ENCODE results near the gene NLRC5.
"Not testable (repeated sequence)": the region's sequence is repeated elsewhere in the genome, so short reads cannot be mapped to it uniquely, and the experiment has no call there.

The NLRC5 gene

DNA sequence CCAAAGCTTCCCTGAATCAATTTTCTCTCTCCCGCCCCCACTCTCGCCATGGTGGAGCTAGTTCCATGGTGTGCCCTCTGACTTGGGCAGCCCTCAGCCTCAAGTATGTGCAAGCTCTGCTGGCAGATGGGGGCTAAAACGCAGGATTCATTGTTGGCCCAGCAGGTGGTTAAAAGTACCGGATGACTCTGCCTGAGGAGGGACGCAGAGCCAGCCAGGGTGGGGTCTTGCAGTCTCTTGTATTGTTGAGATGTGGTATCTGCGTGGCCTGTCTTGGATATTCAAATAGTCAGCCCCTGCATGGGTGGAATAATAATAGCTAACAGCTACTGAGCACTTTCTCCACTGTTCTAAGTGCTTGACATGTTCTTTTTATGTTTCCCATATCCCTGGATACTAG, 66.3 kb downstream of the NLRC5 start:
- Histone ChIP-seq H3K27ac (ENCODE audit: low read depth, low read length) (no peak overlapping the region), H3K36me3 (ENCODE audit: control insufficient read depth, insufficient read depth, low read length) (no peaks in the 10 kb centered on the region), H3K27me3 (ENCODE audit: control insufficient read depth, insufficient read depth, low read length) (no peaks in the 10 kb centered on the region)

DNA sequence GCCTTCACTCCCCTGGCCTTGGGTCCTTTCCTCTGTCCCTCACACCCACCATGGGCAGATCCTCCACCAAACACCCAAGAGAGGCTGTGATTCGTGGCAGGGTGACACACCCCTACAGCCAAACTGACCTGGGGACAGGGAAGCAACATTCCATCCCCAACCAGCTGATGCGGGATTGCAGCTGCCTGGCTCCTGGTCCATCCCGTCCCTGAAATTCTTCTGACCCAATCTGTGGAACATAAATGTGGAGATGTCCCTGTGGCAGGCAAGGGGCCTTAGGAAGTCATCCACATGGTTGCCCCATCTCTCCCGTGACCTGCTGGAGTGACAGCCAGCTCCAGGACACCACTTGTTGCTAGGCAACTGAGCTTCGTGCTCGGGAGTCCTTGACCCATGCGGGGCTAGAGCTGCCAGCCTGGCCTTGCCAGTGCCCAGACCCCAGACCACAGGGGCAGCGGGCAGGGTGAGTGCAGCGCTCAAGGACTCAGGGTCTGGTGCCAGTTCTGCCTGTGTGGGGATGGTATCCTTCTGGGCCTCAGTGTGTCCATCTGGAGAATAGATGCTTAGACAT, 69.0 kb downstream of the NLRC5 start:
- no peak overlapping the region for H3K9ac ChIP-seq (ENCODE audit: low read depth, low read length)

More for the DNA sequence above, 66.3 kb downstream of the NLRC5 start:
- peaks cover 5% of the 10 kb centered on the region; the same call in 1 of the 2 replicates for H3K4me1 ChIP-seq (ENCODE audit: control insufficient read depth, insufficient read depth, low read length)
- H3K9me3 ChIP-seq (ENCODE audit: control insufficient read depth, insufficient read depth, low read length): no peaks in the 10 kb centered on the region
- H3K4me3 ChIP-seq (ENCODE audit: low read depth, low read length): no peak overlapping the region
- no peak overlapping the region for H3K9ac ChIP-seq (ENCODE audit: low read depth, low read length)

DNA sequence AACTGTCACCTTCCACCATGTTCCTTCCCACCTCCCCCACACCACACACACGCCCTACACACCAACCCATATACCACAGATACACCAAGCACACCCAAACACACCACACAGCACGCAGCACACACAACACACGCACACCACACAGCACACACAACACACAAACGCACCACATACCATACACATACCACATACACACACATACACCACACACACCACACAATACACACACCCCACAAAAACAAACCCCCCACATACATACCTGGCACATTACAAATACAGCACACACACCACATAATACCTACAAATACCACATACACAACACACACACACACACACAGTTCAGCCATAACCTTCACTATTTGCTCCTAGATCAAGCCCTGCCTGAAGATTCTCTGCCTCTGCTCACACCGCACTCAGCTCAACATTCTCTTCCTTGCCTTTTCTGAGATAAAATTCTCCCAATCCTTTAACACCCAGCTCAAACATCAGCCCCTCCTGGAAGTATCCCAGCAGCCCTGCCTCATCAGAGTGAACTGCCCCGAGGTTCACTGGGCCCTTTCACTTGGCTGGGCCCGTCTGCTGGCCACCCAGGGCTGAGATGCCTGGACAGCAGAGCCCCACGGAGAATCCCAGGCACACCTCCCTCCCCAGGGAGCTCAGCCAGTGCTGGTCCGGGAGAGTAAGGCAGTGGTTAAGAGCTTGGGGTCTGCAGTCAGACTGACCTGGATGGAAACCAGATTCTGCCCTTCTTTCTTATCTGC, 71.1 kb downstream of the NLRC5 start:
- Histone ChIP-seq H3K27ac (ENCODE audit: low read depth, low read length) (no peak overlapping the region), H3K4me3 (ENCODE audit: low read depth, low read length) (no peak overlapping the region), H3K4me1 (ENCODE audit: control insufficient read depth, insufficient read depth, low read length) (peaks cover 2% of the 10 kb centered on the region; the same call in 1 of the 2 replicates), H3K9me3 (ENCODE audit: control insufficient read depth, insufficient read depth, low read length) (no peaks in the 10 kb centered on the region), H3K36me3 (ENCODE audit: control insufficient read depth, insufficient read depth, low read length) (no peaks in the 10 kb centered on the region), H3K27me3 (ENCODE audit: control insufficient read depth, insufficient read depth, low read length) (no peaks in the 10 kb centered on the region; the same call in 1 of the 2 replicates), H3K9ac (ENCODE audit: low read depth, low read length) (no peak overlapping the region)

More for the DNA sequence above, 69.0 kb downstream of the NLRC5 start:
- H3K9me3 ChIP-seq (ENCODE audit: control insufficient read depth, insufficient read depth, low read length): no peaks in the 10 kb centered on the region
- H3K36me3 ChIP-seq (ENCODE audit: control insufficient read depth, insufficient read depth, low read length): no peaks in the 10 kb centered on the region
- no peaks in the 10 kb centered on the region for H3K27me3 ChIP-seq (ENCODE audit: control insufficient read depth, insufficient read depth, low read length)
- no peak overlapping the region for H3K27ac ChIP-seq (ENCODE audit: low read depth, low read length)
- H3K4me1 ChIP-seq (ENCODE audit: control insufficient read depth, insufficient read depth, low read length): peaks cover 5% of the 10 kb centered on the region; the same call in 1 of the 2 replicates
- no peak overlapping the region for H3K4me3 ChIP-seq (ENCODE audit: low read depth, low read length)

DNA sequence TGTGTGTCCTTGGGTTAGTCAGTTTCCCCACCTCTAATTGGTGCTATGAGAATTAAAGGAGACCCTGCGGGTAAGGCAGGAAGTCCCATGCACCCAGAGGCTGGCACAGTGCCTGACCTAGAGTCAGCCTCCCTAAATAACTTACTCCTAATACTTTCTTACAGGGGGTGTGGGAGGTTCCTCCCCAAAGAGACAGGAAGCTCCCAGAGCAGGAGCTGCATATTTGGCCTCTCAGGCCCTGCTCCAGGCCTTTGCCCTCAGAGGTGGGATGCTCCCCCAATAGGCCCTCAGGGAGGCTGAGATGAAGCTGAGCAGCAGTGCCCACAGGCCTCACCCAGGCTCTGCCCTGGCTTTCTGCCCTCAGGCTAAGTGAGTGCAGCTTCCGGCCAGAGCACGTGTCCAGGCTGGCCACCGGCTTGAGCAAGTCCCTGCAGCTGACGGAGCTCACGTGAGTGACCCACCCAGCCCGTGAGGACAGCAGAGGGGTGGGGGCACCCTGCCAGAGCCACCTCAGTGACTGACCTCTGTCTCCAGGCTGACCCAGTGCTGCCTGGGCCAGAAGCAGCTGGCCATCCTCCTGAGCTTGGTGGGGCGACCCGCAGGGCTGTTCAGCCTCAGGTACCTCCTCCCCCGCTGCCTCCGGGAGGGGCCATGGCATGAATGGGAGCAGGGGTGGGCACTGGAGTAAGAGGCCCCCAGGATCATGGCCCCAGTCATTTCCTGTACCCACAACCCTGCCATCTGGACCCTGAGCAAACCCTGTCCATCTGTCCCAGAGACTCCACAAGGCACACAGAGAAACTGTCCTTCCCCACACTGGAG, 71.9 kb downstream of the NLRC5 start:
- no peak overlapping the region for H3K4me3 ChIP-seq (ENCODE audit: low read depth, low read length)
- no peaks in the 10 kb centered on the region for H3K9me3 ChIP-seq (ENCODE audit: control insufficient read depth, insufficient read depth, low read length)
- no peak overlapping the region for H3K27ac ChIP-seq (ENCODE audit: low read depth, low read length)
- no peaks in the 10 kb centered on the region for H3K36me3 ChIP-seq (ENCODE audit: control insufficient read depth, insufficient read depth, low read length)
- no peak overlapping the region for H3K9ac ChIP-seq (ENCODE audit: low read depth, low read length)
- H3K27me3 ChIP-seq (ENCODE audit: control insufficient read depth, insufficient read depth, low read length): no peaks in the 10 kb centered on the region; the same call in 1 of the 2 replicates
- no peaks in the 10 kb centered on the region for H3K4me1 ChIP-seq (ENCODE audit: control insufficient read depth, insufficient read depth, low read length)

DNA sequence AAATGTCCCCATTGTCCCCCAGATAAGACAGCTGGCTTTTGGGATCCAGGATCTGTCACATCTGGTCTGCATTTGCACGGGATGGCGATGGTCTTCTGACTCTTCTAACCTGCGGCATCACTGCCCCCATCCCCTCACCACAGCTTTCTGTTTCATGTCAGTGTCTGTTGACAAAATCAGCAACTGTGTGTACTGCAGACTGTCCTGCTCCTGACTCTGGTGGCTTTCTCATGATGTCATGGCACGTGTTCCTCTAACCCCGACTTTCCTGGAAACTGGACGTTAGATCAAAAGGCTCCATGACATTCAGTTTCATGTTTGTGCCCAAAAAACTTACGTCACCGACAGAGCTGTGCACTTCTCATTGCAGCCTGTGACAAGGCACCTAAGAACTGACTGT, 73.0 kb downstream of the NLRC5 start:
- no peak overlapping the region for H3K4me3 ChIP-seq (ENCODE audit: low read depth, low read length)
- no peaks in the 10 kb centered on the region for H3K36me3 ChIP-seq (ENCODE audit: control insufficient read depth, insufficient read depth, low read length)
- H3K9ac ChIP-seq (ENCODE audit: low read depth, low read length): no peak overlapping the region
- H3K27ac ChIP-seq (ENCODE audit: low read depth, low read length): no peak overlapping the region
- H3K9me3 ChIP-seq (ENCODE audit: control insufficient read depth, insufficient read depth, low read length): no peaks in the 10 kb centered on the region
- H3K4me1 ChIP-seq (ENCODE audit: control insufficient read depth, insufficient read depth, low read length): no peaks in the 10 kb centered on the region
- H3K27me3 ChIP-seq (ENCODE audit: control insufficient read depth, insufficient read depth, low read length): no peaks in the 10 kb centered on the region; the same call in 1 of the 2 replicates

DNA sequence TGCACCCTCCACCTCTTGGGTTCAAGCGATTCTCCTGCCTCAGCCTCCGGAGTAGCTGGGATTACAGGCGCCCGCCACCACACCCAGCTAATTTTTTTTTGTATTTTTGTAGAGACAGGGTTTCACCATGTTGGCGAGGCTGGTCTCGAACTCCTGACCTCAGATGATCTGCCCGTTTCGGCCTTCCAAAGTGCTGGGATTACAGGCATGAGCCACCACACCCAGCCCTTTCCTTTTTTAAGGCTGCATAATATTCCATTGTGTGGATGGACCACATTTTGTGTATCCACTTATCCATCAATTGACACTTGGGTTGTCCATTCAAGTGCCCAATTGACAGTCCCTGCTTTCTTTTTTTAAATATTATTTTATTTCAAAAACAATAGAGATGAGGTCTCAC, 73.8 kb downstream of the NLRC5 start:
- not testable (repeated sequence) for H3K36me3 ChIP-seq (ENCODE audit: control insufficient read depth, insufficient read depth, low read length); H3K9ac ChIP-seq (ENCODE audit: low read depth, low read length); H3K27me3 ChIP-seq (ENCODE audit: control insufficient read depth, insufficient read depth, low read length); H3K27ac ChIP-seq (ENCODE audit: low read depth, low read length); H3K4me1 ChIP-seq (ENCODE audit: control insufficient read depth, insufficient read depth, low read length); H3K9me3 ChIP-seq (ENCODE audit: control insufficient read depth, insufficient read depth, low read length); H3K4me3 ChIP-seq (ENCODE audit: low read depth, low read length)

DNA sequence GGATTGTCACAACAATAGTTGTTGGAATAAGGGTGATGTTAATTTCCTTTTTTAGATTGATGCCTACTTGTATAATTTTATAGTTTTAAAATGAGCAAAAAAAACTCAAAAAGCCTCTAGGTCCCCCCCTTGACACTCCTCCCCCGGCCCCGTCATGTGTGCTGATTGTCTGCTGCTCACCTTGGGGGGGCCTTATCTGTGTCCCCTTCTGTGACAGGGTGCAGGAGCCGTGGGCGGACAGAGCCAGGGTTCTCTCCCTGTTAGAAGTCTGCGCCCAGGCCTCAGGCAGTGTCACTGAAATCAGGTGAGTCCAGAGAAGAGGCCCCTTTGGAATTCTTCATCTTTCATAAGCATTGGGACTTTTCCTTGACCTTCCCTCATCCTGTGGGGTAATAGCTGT, 75.6 kb downstream of the NLRC5 start:
- no peak overlapping the region for H3K27ac ChIP-seq (ENCODE audit: low read depth, low read length)
- no peaks in the 10 kb centered on the region for H3K4me1 ChIP-seq (ENCODE audit: control insufficient read depth, insufficient read depth, low read length)
- H3K4me3 ChIP-seq (ENCODE audit: low read depth, low read length): no peak overlapping the region
- no peak overlapping the region for H3K9ac ChIP-seq (ENCODE audit: low read depth, low read length)
- H3K36me3 ChIP-seq (ENCODE audit: control insufficient read depth, insufficient read depth, low read length): no peaks in the 10 kb centered on the region
- no peaks in the 10 kb centered on the region; the same call in 1 of the 2 replicates for H3K27me3 ChIP-seq (ENCODE audit: control insufficient read depth, insufficient read depth, low read length)
- H3K9me3 ChIP-seq (ENCODE audit: control insufficient read depth, insufficient read depth, low read length): no peaks in the 10 kb centered on the region

DNA sequence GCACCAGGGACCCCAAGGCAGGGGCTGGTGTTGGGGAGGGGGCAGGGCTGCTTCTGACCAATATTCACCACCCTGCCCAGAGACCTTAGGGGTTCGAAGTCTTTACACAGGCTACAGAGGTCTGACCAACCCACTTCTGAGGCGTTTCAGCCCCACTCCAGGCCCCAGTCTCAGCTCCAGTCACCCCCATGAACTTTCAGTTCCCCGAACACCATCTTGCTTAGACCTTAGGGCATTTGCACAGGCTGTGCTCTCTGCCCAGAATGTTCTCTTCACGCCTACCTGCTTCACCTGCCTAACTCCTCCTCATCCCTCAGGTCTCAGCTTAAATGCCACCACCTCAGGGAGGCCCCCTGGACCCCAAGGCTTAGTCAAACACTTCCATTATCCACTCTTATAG, 77.3 kb downstream of the NLRC5 start:
- Histone ChIP-seq H3K4me1 (ENCODE audit: control insufficient read depth, insufficient read depth, low read length) (no peaks in the 10 kb centered on the region), H3K4me3 (ENCODE audit: low read depth, low read length) (no peak overlapping the region), H3K27me3 (ENCODE audit: control insufficient read depth, insufficient read depth, low read length) (no peaks in the 10 kb centered on the region; the same call in 1 of the 2 replicates), H3K36me3 (ENCODE audit: control insufficient read depth, insufficient read depth, low read length) (no peaks in the 10 kb centered on the region), H3K27ac (ENCODE audit: low read depth, low read length) (no peak overlapping the region), H3K9me3 (ENCODE audit: control insufficient read depth, insufficient read depth, low read length) (no peaks in the 10 kb centered on the region), H3K9ac (ENCODE audit: low read depth, low read length) (no peak overlapping the region)

DNA sequence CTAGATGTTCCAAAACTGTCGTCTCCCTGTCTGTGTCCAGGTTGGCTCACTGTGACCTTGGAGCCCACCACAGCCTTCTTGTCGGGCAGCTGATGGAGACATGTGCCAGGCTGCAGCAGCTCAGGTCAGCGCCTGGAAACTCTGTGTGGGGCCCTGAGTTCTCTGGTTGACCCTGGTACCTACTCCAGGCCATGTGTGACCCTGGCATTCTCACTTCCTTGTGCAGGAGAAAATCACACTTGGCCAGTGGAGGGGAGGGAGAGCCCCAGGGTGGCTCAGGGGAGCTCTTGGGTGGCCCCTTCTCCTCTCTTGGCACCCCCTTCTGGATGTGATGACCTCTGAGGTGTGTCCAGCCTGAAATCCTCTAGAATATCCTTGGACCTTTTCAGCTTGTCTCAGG, 78.0 kb downstream of the NLRC5 start:
- no peak overlapping the region for H3K27ac ChIP-seq (ENCODE audit: low read depth, low read length)
- no peaks in the 10 kb centered on the region; the same call in 1 of the 2 replicates for H3K27me3 ChIP-seq (ENCODE audit: control insufficient read depth, insufficient read depth, low read length)
- no peak overlapping the region for H3K9ac ChIP-seq (ENCODE audit: low read depth, low read length)
- no peak overlapping the region for H3K4me3 ChIP-seq (ENCODE audit: low read depth, low read length)
- H3K9me3 ChIP-seq (ENCODE audit: control insufficient read depth, insufficient read depth, low read length): no peaks in the 10 kb centered on the region
- no peaks in the 10 kb centered on the region for H3K4me1 ChIP-seq (ENCODE audit: control insufficient read depth, insufficient read depth, low read length)
- H3K36me3 ChIP-seq (ENCODE audit: control insufficient read depth, insufficient read depth, low read length): no peaks in the 10 kb centered on the region

DNA sequence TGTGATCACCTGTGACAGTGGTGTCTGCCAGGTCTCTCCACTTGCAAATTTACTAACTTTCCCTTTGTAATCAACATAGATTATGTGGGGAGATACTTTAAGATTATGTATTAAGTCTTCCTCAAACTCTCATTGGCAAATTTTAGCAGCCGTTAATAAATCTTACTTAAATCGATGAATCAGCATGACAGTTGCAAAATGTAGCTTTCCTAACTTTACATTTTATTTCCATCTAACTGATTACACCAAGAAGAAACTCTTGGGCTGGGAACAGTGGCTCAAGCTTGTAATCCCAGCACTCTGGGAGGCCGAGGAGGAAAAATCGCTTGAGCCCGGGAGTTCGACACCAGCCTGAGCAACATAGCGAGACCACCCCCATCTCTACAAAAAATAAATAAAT, 79.7 kb downstream of the NLRC5 start:
- Histone ChIP-seq H3K27ac (ENCODE audit: low read depth, low read length) (no peak overlapping the region), H3K27me3 (ENCODE audit: control insufficient read depth, insufficient read depth, low read length) (no peaks in the 10 kb centered on the region; the same call in 1 of the 2 replicates), H3K4me1 (ENCODE audit: control insufficient read depth, insufficient read depth, low read length) (no peaks in the 10 kb centered on the region), H3K9ac (ENCODE audit: low read depth, low read length) (no peak overlapping the region), H3K36me3 (ENCODE audit: control insufficient read depth, insufficient read depth, low read length) (no peaks in the 10 kb centered on the region), H3K4me3 (ENCODE audit: low read depth, low read length) (no peak overlapping the region), H3K9me3 (ENCODE audit: control insufficient read depth, insufficient read depth, low read length) (no peaks in the 10 kb centered on the region)
